Measurements from ENCODE around the gene USH2A. TPM values are rescaled to one million over a fixed set of nuclear protein-coding genes. Genes with fewer than 3 reads are reported as not detected.

The USH2A gene
- polyA plus RNA-seq, 3 donors, result 0.07 to 0.35 (median 0.22) TPM

DNA sequence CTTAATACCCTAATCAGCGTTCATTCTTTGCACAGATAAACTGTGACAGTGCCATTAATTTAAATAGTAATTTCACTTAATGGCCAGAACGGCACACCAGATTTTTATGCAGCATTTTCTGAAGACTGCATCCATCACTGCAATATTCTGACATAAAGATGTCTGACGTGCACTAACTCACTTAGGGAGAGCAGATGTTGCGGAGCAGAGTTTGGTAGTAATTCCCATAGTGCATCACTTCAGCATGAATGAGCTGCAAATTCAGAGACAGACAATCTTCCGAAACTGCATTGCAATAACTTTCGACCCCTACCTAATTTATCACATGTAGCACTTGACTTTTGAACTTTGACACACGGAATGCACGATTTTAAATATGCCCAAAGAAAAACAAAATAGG is 630.8 kb downstream of the USH2A start:
- no peak for DNase-seq (ENCODE audit: extremely low read depth in 1 of 11, low read depth in 9 of 11, low spot score in 4 of 11)

DNA sequence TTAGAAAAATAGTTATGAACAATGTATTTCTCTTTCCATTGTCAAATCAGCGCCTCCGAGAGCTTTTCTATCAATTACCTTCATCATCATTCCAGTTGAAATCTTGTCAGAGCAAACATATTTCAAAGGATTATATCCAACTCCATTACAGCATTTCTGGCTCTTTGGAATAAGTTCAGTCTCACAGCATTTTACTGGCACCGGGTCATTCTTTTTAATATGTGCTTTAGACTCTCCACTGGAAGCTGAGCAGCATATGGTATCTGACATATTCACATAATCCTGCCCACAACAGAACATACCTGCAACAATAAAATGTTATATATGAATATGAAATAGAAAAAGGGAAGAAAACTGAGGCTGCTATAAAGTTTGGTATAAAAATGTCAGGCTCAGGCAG is 633.3 kb downstream of the USH2A start:
- no peak for DNase-seq (ENCODE audit: extremely low read depth in 1 of 11, low read depth in 9 of 11, low spot score in 4 of 11)

DNA sequence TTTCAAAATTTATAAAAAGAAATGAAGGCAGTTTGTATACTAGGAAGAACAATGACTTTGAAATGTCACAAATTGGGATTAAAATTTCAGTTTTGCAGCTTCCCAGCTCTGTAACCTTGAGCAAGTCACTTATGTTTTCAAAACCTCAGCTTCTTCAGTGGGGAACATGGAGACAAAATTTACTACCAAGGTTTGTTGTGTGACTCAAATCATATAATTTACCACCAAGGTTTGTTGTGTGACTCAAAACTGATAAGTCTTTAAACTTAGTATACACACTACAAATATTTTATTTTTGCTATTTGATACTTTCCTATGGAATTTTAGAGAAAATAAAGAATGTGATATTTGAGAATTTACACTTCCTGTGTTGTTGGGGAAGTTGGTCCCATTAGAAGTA is 636.3 kb downstream of the USH2A start:
- no peak for DNase-seq (ENCODE audit: extremely low read depth in 1 of 11, low read depth in 9 of 11, low spot score in 4 of 11)

DNA sequence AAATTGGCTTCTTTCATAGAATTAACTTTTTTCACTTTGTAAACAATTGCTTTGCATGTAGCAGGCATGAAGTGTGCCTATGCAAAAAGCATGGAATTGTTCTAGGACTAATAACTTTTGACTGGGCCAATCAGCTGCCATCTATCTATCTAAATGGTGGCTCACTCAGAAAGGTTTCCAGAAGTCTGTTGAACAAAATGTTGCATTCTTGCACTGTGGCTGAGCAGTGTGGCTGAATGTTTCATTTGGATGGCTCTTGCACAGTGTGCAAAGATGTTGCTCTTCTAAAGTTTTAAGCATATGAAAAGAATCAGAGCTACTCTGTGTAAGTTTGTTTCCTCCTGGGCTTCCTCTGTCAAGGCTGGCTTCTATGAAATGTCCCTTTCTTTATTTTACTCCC is 642.6 kb downstream of the USH2A start:
- no peak for DNase-seq (ENCODE audit: extremely low read depth in 1 of 11, low read depth in 9 of 11, low spot score in 4 of 11)

DNA sequence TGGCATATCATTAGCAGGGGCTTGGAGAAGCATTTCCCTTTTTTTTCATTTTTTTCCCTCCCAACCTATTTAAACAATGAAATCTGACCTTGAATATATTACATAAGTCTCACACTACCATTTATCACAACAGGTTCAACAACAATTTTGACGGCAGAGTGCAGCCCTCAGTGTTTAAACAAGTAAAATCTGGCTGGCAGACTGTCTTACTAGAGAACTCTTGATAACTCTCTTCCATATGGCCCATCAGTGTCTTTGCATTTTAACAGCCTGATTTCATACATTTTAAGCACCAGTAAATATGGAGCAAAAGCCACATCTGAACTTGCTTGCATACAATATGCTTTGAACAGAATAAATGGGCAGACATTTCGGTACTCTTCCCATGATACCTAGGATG is 643.1 kb downstream of the USH2A start:
- no peak for DNase-seq (ENCODE audit: extremely low read depth in 1 of 11, low read depth in 9 of 11, low spot score in 4 of 11)

DNA sequence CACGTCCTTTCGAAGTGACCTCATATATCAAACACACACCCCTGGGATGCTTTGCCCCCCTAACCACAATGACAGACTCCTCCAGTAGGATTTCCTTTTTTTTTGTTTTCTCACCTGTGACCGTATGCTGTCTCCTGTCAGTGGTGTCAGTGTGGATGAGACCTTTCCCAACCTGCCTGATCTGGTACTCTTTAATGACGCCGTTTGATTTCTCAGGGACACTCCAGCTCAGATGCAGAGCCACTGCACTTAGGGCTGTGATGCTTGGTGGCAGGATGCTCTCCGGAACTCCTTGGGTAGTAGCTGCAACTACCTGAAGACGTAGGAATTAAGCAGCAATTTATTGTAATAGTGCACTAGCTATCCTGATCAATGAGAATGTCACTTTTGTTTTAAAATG is 643.5 kb downstream of the USH2A start:
- DNase-seq (ENCODE audit: extremely low read depth in 1 of 11, low read depth in 9 of 11, low spot score in 4 of 11), result no peak

DNA sequence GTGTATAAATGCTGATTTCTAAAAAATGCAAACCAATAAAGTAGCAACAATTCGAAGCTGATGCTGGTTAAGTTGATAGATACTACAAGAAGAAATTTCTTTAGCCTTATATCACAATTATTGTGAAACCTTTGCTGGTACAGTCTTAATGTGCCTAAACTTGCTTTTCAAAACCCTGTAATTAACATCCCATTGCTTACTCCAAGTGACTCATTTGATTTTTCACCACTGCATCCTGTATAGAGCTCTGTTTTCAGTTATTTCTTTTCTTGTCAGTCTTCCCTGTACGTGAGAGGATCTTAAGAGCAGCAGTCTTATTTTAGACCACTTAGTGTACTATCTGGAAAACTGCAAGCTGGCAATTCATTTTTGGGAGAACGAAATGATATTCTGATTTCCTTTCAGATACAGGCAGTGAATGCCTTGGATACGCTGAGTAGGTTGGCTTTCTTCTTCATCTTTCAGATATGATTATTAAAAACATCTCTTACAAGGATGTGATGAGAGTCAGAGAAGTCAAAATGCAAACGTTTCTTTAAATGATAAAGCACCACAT is 645.8 kb downstream of the USH2A start:
- no peak for DNase-seq (ENCODE audit: extremely low read depth in 1 of 11, low read depth in 9 of 11, low spot score in 4 of 11)

DNA sequence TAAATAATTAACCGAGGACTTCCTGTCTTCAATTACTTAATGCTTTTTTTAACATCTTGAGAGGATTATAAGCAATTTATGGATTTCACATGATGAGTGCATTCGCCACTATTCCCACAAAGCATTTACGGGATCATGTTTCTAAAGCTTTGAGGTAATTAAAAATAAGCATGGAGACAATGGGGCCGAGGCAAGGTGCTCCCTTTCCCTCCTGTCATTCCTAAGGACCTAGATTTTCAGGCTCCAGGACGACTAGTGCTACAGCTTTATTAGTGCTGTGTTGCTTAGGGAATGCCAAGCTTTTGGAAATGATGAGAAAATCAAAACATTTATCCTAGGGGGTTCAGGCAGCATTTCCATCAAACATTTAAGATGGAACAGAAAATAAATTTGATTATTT is 646.9 kb downstream of the USH2A start:
- DNase-seq (ENCODE audit: extremely low read depth in 1 of 11, low read depth in 9 of 11, low spot score in 4 of 11), result no peak

DNA sequence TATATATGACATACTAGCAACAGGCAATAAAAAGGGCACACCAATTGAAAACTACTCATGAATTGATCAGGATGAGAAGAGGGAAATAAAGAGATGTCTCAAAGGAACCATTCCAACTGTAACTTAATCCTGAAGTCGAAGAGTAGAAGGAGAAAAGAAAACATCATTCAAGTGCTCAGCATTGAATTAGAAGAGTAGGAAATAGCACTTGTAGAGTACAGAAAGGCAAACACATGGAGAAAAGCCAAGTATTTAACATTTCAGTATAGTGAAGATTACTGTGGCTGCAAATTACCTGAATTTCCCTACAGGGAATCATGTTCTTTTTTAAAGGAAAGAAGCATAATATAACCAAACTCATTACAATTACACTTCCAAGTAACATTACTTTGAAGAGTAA is 651.1 kb downstream of the USH2A start:
- no peak for DNase-seq (ENCODE audit: extremely low read depth in 1 of 11, low read depth in 9 of 11, low spot score in 4 of 11)

DNA sequence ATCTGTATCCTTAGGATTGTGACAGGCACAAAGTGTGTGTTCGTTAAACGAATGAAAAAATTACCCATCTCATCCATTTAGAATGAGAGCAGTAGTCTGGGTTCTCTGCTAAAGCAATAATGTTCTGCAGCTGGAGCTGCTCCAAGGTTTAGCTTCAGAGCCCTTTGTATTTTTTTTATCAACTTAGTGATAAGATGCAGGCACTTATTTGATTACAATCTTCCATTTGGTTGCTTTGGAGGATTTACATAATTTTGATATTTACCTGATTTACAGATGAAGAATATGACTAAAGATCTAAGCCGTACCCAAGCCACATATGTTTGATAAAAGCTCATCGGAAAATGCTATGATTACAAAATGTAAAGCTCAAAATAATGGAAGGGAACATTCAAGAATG is 654.9 kb downstream of the USH2A start:
- DNase-seq (ENCODE audit: extremely low read depth in 1 of 11, low read depth in 9 of 11, low spot score in 4 of 11), result no peak

DNA sequence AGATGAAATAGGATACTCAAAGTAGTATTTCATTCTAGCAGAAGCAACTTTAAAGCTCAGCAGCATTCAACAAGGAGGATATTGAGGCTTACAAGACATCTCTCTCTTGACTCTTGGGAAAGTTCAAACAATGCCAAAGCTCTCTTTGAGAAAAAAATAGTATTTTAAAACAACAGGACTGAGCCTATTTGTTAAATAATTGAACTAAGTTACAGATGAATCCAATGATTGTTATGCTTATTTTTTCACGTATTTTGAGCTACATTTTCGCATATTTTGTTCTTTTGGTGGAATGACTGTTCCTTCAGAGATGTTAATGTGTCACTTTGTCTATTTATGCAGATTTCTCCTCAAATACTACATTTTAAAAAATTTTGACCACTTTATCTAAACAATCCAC is 655.5 kb downstream of the USH2A start:
- no peak for DNase-seq (ENCODE audit: extremely low read depth in 1 of 11, low read depth in 9 of 11, low spot score in 4 of 11)

DNA sequence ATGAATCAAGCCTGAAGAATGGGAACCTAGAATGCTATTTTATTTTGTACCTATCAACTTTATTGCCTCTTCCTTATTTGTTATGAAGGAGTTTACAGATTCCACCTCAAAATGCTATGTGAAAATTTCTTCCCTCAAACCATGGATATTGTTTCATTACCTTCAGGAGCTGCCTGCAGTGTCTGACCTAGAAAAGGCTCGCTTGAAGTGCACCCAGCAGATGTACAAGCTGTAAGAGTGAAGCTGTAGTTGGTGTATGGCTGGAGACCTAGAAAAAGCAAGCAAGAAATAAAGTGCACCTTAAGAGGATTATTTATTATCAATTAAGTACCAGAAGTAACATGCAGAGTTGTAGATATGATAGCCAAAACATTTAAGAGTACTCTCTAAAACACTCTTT is 656.7 kb downstream of the USH2A start:
- no peak for DNase-seq (ENCODE audit: extremely low read depth in 1 of 11, low read depth in 9 of 11, low spot score in 4 of 11)

DNA sequence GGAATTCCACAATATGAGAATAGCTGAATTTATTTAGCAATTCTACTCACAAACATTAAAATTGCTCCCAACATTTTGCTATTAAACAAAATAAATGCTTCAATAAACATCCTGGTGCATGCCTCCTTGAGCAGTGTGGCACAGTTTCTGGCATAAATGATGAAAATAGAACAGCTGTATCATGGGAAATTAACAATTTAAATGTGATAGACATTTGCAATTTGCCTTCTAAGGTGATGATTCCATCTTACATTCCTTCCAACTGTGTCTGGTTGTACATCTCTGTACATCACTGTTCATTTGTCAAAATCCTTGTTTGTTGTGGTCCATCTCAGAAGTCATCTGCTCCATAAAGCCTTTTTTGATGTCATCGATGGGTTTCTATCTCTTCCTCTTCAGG is 657.4 kb downstream of the USH2A start:
- no peak for DNase-seq (ENCODE audit: extremely low read depth in 1 of 11, low read depth in 9 of 11, low spot score in 4 of 11)

DNA sequence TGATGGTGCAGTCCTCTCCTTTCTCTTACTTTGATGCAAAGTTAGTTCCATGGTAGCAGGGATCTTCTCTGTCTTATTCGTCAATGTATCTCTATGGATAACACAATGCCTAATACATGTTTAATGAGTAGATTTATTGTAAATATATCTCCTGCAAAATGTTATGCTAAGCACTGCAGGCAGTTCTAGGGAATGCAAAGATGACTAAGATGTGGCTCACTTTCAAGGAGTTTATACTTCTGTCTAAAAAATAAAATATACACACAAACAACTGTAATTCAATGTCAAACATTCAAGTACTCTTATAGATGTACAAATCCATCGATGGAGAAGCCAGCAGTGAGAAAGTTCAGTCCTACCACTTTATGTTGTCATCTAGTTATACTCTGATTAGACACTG is 661.8 kb downstream of the USH2A start:
- no peak for DNase-seq (ENCODE audit: extremely low read depth in 1 of 11, low read depth in 9 of 11, low spot score in 4 of 11)

DNA sequence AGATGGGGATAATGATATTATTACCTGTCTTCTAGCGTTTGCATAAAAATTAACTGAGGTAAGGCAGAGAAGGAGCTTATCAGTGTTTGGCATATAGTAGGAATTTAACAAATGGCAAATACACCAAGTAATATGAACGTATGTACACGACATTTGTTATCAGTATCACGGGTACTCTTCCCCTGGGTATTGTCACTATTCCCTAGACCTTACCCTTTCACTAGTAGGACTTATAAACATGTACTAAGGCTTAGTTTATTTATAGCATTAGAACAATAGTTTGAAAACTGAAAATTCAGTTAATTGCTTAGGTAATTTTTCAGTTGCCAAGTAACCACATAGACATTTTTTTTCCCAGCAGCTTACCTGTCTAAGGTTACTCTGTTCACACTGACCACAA is 669.1 kb downstream of the USH2A start:
- no peak for DNase-seq (ENCODE audit: extremely low read depth in 1 of 11, low read depth in 9 of 11, low spot score in 4 of 11)

DNA sequence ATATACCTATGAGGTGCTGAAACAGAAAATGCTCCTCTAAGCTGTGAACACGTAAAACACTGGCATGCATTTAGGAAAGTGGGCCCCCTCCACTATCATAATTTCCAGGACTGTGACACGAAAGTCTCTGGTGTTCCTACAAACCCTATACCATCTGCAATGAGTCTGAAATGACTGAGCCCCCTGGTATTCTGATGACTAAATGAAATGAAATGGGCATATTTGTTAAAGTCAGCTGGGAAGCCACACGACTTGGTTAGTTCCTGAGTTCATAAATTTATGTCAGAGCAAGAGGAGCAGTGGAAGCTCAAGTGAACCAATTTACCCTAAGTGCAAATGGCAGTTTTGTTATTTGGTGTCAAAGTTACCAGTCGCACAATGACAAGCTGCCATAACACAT is 673.8 kb downstream of the USH2A start:
- no peak for DNase-seq (ENCODE audit: extremely low read depth in 1 of 11, low read depth in 9 of 11, low spot score in 4 of 11)

DNA sequence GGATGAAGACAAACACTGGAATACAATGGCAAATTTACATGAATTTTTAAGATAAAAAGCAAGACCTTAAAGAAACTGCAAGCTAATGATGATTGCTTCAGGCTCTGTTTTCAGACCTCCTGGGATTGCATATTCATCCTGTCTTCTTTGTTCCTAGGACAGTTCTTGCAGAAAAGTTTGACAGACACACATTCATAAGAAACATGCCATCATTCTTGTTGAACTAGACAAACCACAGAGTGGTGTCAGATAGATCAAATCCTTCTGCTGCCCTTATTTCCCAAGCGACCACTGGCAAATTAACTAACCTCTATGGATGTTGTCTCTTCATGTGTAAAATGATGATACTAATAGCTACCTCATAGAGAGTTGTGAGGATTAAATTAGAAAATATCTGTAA is 674.8 kb downstream of the USH2A start:
- DNase-seq (ENCODE audit: extremely low read depth in 1 of 11, low read depth in 9 of 11, low spot score in 4 of 11), result no peak

DNA sequence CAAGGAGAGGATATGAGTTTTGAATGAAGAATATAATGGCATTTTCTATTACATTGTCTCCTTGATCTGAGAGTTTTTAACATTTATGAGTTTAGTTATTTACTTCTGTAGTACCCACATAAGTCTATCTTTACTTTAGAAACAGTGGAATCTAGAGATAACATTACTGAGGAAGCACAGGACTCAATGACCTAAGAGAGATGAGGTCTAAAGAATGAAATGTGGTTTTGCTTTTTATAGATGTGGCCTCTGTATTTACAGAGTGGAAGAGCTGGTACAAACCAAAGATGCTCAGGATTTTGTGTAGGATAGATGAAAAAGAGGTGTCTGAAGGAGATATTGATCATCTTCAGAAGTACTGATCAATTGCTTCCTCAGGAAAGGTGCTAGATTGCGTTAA is 678.8 kb downstream of the USH2A start:
- no peak for DNase-seq (ENCODE audit: extremely low read depth in 1 of 11, low read depth in 9 of 11, low spot score in 4 of 11)

DNA sequence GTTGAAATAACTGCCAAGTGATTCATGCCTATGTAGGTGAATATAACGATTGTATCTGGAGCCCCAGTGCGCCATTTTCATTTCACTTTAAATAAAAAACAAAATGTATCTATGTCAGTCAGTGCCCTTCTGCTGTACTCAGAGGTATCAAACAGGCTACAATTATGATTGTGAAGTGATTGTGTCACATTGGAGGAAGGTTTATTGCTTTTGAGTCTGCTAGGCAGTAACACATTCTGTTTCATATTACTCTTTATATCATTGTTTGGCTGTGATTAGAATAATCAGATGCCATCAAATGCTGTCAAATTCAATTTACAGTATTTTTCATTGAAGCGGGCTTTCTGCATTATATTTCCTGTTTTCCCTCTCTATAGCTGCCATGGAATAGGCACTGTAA is 684.2 kb downstream of the USH2A start:
- DNase-seq (ENCODE audit: extremely low read depth in 1 of 11, low read depth in 9 of 11, low spot score in 4 of 11), result no peak

DNA sequence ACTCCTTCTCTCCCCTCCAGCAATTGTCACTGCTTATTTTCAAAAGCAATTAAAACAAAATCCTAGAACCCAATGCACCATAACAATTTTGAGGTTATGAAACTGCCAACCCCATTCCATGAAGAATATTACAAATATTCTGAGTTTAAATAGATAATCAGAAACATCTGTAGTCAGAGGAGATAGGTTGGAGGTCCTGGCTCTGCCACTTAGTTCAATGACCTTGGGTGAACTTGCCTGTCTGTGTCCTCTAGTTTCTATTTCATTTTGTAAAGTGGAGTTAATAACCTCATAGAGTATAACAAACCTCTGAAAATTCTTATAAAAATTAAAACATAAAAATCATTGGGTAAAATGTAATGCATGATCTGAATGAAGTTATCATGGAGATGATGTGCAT is 691.5 kb downstream of the USH2A start:
- DNase-seq (ENCODE audit: extremely low read depth in 1 of 11, low read depth in 9 of 11, low spot score in 4 of 11), result no peak

DNA sequence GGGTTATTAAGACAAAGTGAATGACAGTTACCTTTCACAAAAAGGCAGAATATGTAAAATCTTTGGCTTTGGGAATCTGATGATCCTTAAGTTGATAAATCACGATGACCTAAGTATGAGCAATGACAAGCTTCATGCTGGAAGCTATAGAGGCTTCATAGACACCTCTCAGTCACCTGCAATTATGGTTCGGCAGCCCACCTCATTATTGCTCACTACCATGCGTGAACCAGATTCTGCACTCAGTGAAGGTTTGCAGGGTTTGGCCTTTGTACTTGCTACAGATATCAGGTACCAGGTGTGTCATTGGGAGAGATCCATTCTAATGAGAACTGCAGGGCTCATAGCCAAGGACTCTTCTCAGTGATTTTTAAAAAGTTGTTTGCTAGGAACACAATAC is 692.6 kb downstream of the USH2A start:
- no peak for DNase-seq (ENCODE audit: extremely low read depth in 1 of 11, low read depth in 9 of 11, low spot score in 4 of 11)

DNA sequence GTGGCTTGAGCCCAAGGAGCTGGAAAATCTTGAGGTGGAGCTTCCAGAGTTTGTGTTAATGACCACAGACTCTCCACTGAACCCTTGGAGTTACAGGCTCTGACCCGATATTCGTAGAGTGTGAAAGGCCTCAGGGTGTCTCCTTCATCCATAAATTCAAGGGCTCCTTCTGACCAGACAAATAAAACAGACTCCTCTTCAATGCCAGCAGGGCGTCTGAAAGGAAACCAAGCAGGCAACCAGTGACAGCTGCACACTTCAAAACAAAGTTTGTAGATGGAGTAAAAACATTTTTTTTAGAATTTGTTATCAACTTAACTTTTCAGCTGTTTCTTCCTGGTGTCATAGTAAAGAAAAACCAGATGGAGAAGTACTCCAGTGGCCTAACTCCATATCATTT is 695.1 kb downstream of the USH2A start:
- DNase-seq (ENCODE audit: extremely low read depth in 1 of 11, low read depth in 9 of 11, low spot score in 4 of 11), result no peak

All from renal cortex interstitium (tissue), 11 donors.